ENCODE data around the gene SLC22A4.

Gene SLC22A4
- 0.56 reads per million for total RNA-seq

DNA sequence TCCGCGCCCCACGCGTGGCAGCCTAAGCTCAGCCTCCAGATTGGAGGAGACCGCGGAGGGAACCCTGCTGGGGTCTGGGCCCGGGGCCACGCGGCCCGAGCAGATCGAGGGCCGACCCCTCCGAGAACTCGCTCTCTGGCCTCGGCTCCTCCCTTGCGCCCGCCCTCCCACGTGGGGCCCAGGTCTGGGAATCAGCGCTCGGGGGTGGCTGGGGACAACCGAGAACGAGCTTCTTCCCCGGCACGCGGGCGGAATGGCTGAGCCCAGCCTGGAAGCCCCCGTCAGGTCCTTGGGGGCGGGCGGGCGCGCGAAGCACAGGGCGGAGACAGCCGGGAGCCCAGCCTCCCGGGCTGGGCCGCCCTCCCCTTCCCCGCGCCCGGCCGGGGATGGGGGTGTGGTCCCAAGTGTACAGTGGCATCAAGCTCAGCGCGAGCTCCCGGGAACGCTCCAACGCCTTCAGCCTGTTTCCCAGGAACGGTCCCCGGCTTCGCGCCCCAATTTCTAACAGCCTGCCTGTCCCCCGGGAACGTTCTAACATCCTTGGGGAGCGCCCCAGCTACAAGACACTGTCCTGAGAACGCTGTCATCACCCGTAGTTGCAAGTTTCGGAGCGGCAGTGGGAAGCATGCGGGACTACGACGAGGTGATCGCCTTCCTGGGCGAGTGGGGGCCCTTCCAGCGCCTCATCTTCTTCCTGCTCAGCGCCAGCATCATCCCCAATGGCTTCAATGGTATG, at the start of gene SLC22A4:
Gene SLC22A4 (plus strand): TSS at position 403 of the 736 bp plus-strand sequence. CDS start 223 bp downstream, at position 626.
- peak; percentile 44 for DNase-seq

DNA sequence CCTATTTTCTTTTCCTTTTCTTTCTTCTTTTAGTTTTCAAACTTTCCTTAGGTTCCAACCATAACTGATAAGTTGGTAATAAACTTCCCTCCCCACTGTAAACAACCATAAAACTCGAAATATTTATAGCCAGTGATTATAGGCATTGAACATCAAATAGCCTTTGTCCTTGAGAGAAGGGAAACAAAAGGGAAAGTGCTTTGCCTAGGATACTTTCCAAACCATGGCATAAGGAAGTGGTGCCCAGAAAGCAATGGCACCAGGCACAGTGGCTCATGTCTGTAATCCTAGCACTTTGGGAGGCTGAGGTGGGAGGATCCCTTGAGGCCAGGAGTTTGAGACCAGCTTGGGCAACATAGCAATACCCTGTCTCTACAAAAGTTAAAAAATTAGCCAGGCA, 48.6 kb upstream of the SLC22A4 start:
- DNase-seq, result no peak

DNA sequence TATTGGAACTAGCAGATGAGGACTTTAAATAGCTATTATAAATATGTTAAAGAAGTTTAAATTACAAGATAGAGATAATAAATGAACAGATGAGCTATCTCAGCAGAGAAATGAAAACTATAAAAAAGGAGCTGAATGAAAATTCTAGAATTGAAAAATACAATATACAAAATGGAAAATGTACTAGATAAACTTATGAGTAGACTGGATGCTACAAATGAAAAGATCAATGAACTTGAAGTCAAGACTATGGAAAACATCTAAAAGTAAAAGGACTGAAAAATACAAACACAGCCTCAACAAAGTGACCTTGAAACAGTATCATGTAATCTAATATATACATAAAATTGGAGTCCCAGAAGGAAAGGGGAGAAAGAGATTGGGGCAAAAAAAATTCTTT, 47.4 kb upstream of the SLC22A4 start:
- DNase-seq, result no peak

DNA sequence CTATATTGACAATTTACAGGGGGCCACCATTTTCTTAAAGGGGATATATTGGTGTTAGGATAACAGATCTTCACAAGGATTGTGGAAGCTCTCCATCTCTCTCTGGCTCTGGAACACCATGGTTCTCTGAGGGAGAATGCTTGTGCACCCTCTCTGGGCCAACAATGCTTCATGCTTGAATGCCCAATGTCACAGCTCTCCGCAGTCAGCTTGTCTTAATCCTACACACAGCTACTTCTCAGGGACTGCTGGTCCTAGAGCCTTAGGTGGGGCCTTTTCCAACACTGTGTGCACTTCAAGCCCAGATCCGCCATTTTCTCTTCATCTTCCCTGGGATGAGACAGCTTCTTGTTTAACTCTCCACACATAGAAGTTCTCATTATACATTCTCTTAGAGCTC, 43.6 kb upstream of the SLC22A4 start:
- no peak for DNase-seq

DNA sequence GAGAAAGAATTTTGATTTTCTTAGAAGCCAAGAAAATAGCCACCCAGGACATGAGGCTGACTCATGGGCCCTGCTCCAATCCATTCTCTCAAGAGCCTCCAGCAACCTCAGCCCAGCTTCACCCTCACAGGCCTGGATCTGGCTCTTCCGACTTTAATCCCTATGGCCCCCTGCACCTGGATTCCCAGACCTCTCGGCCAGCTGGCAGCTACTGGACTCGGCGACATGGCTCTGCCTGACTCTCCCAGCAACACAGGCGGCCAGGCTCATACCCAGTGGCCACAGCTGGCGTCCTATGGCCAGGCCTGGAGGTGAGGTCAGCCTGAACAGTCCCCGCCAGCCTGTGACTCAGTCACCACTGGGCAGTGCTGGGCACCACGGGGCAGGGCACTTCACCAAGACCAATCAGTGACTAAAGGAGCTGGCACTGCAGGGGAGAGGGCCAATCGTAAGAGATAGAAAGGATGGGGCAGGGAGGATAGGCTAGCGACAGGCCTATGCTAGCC, 42.9 kb upstream of the SLC22A4 start:
- DNase-seq, result no peak

DNA sequence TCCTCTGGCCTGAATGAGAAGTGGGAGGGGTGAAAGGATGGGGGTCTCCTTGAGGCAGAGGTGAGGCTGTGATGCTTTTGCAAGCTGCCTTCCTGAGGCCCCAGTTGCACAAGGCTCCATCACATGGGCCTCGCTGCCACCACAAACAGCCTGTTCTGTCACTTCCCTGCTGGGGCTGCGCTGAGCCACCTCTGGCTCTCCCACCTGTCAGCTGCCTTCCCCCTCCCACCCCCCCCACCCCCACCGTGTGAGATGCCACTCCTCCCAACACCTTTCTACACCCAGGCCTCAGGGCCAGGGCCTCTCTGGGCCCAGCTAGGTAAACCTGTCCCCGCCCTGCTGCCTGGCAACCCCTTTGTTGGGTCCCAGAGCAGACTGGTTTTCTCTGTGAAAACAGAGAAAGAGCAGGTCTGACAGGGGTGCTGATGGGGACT, 41.2 kb upstream of the SLC22A4 start:
- DNase-seq, result no peak

DNA sequence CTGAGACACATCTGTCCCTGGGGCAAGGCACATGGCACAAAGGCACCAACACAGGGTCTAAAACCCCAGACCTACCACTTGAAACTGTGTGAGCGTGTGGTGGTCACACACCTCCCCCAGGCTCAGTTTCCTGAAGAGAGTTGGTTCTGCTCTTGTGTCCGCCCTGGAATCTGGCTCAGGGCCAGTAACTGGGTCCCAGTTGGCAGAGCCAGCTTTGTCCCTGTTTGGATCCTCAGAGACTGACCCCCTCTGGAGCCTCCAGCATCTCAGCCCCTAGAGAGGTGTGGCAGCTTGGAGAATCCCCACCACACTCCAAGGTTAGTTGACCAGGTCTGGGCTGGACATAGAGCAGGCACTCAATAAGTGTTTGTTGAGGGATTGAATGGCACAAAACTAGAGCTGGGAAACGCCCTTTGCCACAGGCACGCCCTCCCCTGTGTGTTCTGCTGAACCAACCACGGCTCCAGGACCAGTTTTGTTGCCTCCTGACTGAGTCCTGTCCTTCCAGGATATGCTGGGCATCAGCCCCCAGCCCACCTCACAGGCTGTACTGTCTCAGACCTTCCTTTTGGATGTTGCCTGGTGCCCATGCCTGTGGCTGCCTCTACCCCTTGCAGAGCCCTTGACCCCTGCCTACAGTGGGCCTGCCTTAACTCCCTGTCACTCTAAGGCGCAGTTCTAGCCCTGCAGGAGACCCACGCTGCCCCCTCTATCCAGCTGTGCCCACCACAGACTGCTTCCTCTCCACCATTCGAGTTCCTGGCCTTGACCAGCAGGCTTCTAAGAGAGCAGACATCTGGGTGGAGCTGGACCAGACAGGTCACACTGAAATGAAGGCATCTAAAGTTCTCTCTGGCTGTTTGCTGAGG, 40.5 kb upstream of the SLC22A4 start:
- no peak for DNase-seq

DNA sequence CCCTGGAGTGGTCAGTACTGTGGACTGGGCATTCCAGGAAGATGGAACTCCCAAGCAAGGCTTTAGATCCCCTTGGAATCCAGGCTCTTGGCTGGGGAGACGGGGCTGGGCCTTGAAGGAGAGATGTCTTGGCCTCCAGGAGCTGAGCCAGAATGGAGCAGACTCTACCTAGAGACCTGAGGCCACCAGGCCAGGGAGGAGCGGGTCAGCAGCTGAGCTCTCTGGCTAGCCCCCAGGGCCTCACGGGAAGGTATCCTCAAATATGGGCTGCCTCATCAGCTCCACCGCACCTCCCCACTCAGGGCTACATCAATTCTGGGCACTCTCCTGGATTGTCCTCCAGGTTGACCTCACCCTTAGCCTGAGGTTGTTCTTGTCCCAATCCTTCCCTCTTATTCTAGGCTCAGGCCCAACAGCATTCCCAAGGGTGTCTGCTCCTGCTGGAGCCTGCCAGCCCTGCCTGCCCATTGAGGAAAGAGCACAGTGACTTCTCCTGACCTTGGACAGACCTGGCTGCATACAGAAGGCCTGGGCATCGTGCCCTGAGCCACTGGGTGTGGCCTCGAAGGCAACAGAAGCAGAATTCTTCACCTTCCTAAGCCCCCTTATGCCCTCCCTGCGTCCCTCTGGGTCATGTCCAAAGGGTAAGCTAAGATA, 39.7 kb upstream of the SLC22A4 start:
- no peak for DNase-seq

DNA sequence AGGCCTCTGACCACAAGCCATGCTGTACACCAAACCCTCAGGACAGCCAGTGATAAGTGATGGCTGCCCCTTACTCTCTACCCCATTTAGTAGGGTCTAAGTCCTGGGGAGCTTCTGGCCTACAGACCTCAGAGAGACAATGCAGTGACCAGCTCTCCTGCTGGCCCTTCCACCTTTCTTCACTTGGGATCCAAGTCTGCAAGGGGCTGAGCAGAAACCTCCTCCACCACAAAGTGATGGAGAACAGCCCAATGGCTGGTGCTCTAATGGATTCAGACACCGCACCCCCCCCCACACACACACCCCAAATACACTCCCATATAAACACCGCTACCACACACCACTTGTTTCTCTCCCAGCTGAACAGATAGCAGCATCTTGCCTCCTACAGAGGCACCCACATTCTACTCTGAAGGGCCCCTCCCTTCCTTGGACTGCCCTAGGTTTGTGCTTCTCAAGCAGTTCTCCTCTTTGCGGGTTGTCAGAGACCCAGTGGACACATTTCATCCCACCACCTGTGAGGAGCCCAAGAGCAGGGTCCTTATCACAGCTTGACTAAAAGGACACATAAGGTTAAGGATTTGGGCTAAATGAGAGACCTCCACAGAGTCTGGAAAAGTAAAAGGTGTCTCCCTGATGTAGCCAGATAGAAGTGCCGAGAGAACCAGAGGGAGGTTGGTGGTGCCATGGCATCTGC, 38.0 kb upstream of the SLC22A4 start:
- DNase-seq, result no peak

DNA sequence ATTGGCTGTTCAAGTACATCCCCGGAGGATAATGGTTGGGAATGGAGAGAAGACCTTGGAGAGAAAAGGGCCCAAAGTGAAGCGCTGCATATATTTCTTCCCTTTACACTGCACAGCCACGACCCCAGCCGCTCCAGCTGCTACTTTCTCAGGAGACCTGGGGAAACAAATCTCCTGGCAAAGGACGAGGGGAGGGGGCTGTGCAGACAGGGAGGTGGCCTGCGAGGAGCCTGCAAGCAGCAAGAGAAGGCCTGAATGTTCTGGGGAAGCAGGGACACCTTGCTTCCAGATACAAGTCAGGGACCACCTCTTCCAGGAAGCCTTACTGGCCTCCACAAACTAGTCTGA, 37.4 kb upstream of the SLC22A4 start:
- no peak for DNase-seq

DNA sequence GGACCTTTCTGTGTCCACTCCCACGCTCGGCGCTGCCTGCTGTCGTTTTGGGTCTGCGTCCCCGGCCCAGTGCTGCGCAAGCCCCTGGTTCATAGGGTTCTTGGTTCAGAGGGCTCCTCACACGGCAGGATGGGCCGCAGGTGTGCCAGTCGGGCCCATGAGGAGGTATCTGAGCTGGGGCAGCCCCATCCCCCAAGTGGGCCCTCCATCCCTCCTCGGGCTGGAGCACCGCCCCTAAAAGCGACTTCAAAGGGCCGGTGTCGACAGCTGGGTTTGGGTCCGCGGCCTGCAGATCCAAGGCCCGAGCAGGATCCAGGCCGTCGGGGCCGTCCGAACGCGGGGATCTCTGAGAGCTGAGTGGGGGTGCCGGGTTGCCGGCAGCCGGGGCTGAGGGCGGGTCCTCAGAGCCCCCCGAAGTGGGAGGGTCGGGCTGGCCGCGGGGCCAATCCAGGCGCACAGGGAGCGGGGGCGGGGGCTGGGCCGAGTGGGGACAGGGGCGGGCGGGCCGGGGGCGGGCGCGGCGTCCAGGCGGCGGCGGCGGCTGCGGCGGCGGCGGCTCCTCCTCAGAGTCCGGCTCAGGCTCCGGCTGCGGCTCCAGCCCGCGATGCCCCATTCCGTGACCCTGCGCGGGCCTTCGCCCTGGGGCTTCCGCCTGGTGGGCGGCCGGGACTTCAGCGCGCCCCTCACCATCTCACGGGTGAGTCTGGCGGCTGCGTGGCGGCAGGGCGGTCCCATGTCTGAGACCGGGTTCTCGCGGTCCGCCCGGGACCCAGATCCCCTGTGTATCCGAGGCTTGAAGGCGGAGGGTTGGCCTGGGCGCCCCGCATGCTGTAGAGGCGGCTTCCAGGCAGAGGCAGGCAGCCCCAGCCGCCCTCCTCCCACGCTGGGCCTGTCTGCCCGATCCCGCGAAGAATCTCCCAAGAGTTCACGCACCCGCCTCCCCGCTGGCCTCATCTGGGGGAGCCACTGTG, 36.8 kb upstream of the SLC22A4 start, which contains the start of gene PDLIM4:
Gene PDLIM4 (plus strand): TSS at position 566 of the 971 bp plus-strand sequence. CDS start 39 bp downstream, at position 605.
- no peak for DNase-seq

DNA sequence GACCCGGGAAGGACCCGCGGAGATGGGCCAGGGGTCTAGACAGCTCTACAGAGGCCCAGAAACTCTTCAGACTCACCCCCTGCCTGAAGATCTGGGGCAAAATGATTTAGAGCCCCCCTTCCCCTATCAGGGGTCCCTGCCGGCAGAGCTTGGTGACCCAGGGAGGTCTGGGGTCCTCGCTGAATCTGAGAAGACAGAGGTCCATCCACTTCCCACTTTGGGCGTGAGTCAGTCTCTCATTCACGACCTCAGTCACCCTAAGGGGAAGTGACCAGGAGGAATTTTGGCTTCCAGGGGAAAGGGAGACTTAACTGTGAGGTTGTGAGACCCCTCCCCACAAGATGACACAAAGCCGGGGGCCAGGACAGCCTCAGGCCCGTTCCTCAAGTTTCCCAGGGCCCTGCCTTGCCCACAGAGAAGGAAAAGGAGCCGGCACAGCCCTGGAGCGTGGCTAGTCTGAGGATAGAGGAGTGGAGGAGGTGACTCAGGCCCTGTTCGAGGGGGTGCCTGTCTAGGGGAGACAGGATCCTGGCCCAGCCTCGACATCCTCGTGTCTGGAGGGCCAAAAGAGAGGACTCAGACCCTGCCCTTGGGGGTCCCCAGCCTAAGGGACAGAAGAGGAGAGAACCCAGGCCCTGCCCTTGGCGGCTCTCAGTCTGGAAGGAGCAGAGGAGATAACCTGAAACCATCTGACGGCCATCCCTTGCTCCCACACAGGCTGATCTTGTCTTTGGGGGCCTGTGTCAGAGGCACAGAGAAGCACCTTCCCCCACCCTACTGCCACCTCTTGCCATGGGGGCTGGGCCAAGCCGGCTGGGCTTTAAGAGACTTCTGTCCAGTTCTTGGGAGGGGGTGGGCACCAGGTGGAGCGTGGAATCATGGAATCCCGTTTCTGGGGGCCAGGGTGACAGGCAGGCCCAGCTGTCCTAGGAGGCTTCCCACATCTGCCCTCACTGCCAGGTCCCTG, 35.8 kb upstream of the SLC22A4 start:
- no peak for DNase-seq

DNA sequence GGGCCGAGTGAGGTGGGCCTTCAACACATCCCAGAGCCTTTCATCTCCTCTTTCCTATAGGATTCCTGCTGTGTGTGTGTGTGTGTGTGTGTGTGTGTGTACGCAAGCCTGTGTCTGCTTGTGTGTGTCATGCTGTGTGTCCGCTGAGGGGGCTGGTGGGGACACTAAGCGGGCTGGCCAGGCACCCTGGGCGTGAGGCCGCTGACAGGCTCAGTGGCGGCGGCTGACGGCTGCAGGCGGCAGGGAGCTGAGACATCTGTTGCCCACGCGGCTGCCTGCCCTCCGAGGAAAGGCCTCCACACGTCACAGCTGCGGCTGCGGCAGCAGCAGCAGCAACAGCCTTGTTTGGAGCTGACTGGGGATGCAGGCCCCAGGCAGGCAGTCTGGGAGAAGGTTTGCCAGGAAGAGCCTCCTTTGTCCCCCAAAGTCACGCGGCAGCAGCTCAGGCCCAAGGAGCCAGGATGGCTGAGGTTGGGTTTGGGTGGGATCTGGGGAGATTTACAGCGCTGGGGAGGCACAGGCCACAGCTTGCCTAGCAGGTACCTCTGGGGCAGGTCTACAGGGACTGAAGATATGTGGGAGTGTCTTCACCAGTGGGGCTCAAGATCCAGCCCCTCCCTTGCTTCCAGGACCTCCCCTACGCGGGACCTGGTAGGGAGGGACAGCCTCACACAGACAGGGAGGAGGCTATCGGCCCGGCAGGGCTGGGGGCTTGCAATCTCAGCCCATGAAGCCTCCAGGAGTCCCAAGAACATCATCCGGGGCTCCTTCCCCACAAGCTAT, 34.9 kb upstream of the SLC22A4 start:
- DNase-seq, result no peak

DNA sequence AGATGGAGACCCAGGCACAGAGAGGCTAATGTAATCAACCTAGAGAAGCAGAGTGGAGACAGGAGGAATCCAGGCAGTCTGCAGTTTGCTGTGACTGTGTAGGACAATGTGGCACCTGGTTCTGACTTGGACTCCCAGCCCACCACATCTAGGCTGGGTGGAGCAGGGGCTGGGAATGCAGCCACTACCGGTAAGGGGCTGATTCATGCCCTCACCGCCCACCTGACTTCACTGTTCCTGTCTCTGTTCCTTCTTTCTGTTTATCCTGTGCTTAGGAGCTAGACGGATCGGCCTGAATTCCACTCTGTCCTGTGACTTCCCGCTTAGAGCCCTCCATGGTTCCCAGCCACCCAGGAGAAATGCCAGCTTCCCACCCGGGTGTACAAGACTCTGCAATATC, 34.1 kb upstream of the SLC22A4 start:
- DNase-seq, result no peak

DNA sequence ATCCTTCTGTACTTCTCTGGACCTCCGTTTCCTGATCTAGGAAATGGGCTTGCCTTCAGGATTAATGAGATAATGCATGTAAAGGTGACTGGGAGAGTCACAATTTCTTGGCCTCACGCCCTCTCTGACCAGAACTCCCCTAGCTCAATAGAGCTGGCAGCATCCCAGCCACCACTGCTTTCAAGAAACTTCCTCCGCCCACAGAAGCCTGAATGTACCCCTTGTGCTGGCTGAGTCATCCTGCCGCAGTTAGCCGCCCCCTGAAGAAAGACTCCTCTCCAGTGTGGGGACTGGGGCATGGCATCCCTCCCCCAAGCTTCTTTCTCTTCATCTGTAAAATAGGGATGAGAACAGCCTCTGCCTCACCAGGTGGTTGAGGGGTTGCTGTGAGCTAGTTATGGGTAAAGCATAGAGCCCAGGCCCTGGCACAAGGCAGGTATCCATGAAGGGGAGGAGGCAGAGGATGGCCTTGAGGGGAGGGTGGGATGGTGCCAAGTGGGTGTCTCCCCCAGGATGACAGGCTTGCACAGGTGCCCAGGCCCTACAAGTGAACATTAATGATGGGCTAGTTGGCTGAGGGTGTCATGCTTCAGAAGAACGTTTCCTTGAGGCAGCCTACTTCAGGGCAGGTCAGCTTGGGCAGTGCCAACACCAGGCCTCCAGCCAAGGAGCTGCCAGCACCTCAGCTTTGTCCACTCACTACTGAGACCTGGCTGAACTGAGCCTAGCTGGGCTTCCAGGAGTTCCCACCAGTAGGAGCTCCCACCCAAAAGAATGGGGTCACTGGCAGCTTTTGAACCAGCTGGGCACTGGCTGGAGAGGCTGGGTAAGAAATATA, 33.3 kb upstream of the SLC22A4 start:
- DNase-seq, result no peak

DNA sequence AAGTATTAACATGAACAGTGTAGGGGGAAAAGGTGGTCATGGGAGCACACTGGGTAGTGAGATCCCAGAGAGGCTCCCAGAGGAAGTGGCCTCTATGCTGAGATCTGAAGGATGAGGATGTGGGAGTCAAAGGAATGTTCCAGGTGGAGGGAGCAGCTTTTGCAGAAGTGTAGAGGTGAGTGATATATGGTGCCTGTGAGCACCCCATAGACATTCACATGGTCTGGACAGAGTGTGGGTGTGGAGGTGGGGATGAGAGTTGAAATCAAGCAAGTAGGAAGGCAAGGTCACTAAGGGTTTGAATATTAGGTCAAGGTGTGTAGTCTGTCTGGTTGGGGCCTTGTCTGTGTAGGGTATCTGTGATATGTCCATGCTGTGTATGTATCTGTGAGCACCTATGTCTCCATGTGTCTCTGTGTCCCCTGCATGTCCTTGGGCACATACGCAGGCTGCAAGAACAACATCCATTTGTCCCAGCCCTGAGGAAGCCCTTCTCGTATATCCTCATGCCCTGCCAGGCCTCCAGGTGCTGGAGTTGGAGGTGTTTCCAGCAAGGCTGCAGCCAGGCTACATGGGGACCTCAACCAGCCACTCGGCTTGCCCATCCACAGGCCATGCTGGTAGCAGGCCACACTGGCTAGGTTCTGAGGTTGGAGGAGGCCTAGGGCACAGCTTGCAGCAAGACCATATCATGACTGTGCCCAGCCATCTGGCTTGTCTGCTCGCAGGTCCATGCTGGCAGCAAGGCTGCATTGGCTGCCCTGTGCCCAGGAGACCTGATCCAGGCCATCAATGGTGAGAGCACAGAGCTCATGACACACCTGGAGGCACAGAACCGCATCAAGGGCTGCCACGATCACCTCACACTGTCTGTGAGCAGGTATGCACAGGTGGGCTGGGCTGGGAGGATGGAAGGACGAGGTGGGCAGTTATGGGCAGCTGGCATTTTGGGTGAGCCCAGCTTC, 32.0 kb upstream of the SLC22A4 start:
- no peak for DNase-seq
